Erythroblast (primary cell): ENCODE measurements around the gene NPHS1.

Source experiments
- GATA1 ChIP-seq: IDR thresholded peaks from 2 replicates; pipeline ENCODE4 v1.6.1; 2011; ENCODE audit warnings: low read depth, mild to moderate bottlenecking, control low read depth, low read length, moderate library complexity
- POLR2A ChIP-seq: IDR thresholded peaks from 2 replicates; pipeline ENCODE4 v1.6.1; 2011; ENCODE audit warnings: mild to moderate bottlenecking, low read length

GRCh38 chr19:35822579-35822978 lies 29.7 kb downstream of the NPHS1 start:
- no peak for TF ChIP-seq POLR2A
- no peak for TF ChIP-seq GATA1
